DMS114 treated with DMSO at 0.1 percent for 48 hours (cell line): ENCODE measurements around the gene ZBTB22.
A peak's percentile ranks its signal among the peaks of the same experiment; 100 is the strongest.
"Not testable (repeated sequence)": the region's sequence is repeated elsewhere in the genome, so short reads cannot be mapped to it uniquely, and the experiment has no call there.

Experiments used
- DNase-seq: peaks from one replicate; lab custom pipeline; 2025; ENCODE audit not compliant: unreplicated experiment; lab: John Stamatoyannopoulos, UW

ZBTB22 gene

GRCh38 chr6:33279971-33280511, 37.5 kb downstream of the ZBTB22 start:
- peak; percentile 78 for DNase-seq

DNA sequence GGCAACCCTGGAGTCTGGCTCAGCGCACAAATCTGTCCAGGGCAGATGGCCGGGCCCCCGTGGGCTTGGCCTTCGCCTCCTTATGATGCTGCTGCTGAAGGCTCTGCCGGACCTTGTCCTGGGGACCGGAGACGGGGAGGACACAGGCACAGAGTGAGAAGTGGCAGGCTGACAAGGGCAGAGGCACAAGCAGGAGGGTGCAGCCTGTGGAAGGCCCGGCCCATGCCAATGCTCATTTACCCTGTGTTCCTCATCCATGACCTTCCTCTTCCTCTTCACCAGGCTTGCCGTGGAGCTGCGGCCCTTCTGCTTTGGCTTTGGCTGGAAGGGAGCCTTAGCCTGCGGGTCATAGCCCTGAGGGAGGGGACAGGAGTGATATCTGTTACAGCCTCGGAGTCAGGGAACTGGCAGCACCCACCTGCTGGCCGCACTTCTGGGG, 38.3 kb downstream of the ZBTB22 start:
- DNase-seq, result no peak

DNA sequence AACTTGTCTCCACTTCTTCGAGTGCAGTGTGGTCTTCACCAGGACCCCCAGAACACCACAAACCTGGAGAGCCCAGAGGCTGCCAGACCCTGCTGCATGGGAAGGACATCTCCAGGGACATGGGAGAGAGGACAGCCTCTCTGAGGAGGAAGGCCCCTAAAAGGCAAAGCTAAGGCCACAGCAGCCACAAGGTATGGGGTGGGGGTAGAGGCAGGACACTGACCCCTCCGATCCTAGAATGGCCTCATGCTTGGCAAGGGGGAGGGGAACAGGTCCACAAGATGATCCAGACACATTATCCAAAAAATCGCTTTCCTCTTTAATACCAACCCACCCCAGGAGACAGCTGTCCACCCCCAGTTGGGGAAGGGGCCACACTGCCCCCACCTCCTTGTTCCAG, 38.7 kb downstream of the ZBTB22 start:
- no peak for DNase-seq

DNA sequence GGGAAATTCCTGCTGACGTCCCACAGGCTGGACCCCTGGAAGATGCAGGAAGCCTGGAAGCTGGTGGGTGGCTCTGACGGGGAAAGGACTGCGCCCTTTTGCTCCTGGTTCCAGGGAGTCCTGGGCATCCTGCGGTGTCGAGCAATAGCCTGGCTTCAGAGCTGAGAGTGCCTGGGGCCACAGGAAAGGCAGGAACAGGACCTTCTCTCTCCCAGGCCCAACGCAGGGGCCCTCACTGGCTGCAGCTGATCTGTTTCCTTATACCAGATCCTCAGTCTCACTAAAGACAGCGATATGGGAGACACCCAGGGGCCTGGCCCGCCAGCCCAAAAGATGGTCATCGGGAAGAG, 39.2 kb downstream of the ZBTB22 start:
- DNase-seq, result peak; percentile 36

DNA sequence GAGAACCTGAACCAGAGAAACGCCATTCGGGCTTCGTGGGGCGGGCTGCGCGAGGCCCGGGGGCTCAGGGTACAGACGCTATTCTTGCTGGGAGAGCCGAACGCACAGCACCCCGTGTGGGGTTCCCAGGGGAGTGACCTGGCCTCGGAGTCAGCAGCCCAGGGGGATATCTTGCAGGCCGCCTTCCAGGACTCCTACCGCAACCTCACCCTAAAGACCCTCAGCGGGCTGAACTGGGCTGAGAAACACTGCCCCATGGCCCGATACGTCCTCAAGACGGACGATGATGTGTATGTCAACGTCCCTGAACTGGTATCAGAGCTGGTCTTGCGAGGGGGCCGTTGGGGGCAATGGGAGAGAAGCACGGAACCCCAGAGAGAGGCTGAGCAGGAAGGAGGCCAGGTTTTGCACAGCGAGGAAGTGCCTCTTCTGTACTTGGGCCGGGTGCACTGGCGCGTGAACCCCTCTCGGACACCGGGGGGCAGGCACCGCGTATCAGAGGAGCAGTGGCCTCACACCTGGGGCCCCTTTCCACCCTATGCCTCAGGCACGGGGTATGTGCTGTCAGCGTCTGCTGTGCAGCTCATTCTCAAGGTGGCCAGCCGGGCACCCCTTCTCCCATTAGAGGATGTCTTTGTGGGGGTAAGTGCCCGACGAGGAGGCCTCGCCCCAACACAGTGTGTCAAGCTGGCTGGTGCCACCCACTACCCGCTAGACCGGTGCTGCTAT, 39.7 kb downstream of the ZBTB22 start:
- no peak for DNase-seq

- DNase-seq, result peak; percentile 87
Measured at GRCh38 chr6:33276864-33277662, 40.5 kb downstream of the ZBTB22 start, which contains the start of gene B3GALT4. TSS of gene B3GALT4 (plus strand) at chr6:33277123. CDS start at chr6:33277420, 297 bp downstream.

GRCh38 chr6:33276581-33276863, 41.0 kb downstream of the ZBTB22 start:
- DNase-seq, result peak; percentile 77

GRCh38 chr6:33275795-33276580, 41.6 kb downstream of the ZBTB22 start:
- not testable (repeated sequence) for DNase-seq

GRCh38 chr6:33273924-33274902, 43.3 kb downstream of the ZBTB22 start:
- DNase-seq, result peak; percentile 20

DNA sequence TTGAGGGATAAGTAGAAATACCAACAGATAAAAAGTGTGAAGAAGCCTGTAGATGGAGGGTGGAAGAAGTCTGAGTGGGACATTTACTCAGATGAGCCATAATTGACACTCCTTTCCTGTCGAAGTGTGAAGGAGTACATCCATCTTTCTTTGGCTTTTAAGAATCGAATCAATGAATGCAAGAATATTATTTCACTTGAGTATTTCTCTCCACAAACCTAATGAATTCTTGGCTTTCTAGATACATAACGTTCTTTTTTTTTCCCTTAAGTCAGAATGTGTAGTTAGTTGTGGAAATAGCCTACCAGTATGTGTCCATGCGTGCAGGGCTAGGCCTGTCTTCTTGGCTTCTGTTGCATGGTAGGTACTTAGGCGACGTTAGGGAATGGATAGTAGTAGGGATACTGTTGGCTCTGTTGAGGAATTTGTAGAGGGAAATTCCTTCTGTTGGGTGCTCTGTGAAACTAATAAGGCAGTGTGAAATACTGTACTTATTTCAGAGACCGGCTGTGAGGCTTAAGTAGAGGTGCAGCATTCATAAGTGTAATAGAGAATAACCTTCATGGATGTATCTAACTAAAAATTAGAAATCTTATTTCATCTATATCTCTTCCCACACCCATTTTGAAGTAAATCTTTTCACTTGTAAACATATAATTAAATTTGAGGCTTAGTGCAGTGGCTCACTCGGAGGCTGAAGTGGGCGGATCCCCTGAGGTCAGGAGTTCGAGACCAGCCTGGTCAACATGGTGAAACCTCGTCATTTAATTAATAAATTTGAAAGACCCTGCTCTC, 44.2 kb downstream of the ZBTB22 start:
- DNase-seq, result peak; percentile 32

- DNase-seq, result no peak
Measured at GRCh38 chr6:33272275-33273128, 45.0 kb downstream of the ZBTB22 start.

DNA sequence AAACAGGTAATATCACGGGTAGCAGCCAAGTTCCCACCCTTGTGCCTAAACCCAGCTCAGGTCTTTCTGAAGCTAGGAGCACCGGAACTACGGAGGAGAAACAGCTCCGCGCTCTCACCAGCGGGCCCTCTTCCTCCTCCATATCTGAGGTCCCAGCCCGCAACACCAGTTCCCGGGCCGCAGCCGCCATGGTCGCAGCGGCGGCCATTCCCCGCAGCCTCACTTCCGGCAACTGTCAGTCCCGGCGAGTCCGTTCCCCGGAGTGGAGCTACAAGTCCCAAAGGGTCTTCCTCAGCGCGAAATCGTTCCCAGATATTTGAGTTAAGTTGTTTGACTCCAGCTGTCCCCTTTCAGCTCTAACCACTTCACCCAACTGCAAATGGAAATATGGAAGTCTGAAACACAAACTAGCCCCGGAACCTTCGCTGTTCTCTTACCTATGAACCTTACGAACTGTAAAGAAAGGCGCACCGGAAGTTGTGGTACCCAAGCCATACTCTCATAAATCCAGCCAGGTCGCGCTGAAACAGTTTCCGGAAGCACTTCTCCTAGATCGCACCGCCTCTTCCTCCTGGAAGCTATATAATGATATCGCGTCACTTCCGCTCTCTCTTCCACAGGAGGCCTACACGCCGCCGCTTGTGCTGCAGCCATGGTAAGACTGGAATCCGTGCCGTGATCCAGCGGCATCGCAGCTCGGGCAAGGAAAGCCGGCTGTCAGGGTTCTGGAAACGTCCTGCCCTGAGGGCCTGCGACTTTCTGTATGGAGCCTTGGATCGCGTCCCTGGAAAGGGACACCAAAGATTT, 45.9 kb downstream of the ZBTB22 start, which contains the start of the genes RPS18 and VPS52:
TSS of gene RPS18 (plus strand) at position 608 of the 807 bp plus-strand sequence. CDS start at position 653, 45 bp downstream.
TSS of gene VPS52 (minus strand) at position 409 of the 807 bp plus-strand sequence. CDS start at position 208, 201 bp downstream.
- peak; percentile 99 for DNase-seq

- DNase-seq, result no peak
Measured at GRCh38 chr6:33271117-33271467, 46.5 kb downstream of the ZBTB22 start.
